Right ventricle myocardium inferior (tissue), 1 donor: ENCODE results near the gene ANGPTL2. TPM values are rescaled to one million over a fixed set of nuclear protein-coding genes. Genes with fewer than 3 reads are reported as not detected.

Experiments
- ATAC-seq: fragments of 200-7000 bp; cut with Tn5 transposase; one replicate; pipeline ENCODE4 v1.9.1; 2020; ENCODE audit warnings: mild to moderate bottlenecking, moderate library complexity
- DNase-seq: peaks from one replicate; pipeline ENCODE4 v3.0.0; 2021; ENCODE audit errors: missing footprints
- intact Hi-C: fragments of 100-400 bp; cut with DNase I; formaldehyde crosslinking; loops from one replicate; pipeline ENCODE4 v1.11.0; 2022
- total RNA-seq: library from RNA; stranded (reverse); fragmentation: NEBNext Ultra II Directional; extraction: Animal tissue kit (Norgen Biotek cat#: 25700); gene quantifications from one replicate; pipeline ENCODE4 v1.2.1, GENCODE V29; 2021
- donor health status: DM: no; HTN: yes; CAD: no; lungs with severe emphysema.

The ANGPTL2 gene
- total RNA-seq, 1 donor from 2014 or later: 37.1 TPM

DNA sequence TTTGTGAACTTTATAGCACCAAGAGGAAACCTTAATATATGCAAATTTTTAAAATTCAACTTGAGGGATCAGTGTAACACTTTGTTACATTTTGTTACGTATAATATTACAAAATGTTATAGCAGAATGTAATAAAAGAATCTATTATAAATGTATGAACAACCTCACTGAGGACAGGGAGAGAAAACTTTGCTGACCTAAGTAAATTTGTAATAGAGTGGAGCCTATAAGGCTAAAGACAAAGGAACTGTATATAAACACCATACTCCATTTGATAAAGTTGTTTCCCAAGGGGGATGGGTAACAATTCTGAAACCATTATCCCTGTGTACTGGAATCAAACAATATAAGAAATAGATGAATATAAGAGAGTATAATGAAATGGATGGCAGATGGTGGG is 77.3 kb downstream of the ANGPTL2 start:
- intact Hi-C loops: no loop called here
- no peak for ATAC-seq
- DNase-seq: no peak

DNA sequence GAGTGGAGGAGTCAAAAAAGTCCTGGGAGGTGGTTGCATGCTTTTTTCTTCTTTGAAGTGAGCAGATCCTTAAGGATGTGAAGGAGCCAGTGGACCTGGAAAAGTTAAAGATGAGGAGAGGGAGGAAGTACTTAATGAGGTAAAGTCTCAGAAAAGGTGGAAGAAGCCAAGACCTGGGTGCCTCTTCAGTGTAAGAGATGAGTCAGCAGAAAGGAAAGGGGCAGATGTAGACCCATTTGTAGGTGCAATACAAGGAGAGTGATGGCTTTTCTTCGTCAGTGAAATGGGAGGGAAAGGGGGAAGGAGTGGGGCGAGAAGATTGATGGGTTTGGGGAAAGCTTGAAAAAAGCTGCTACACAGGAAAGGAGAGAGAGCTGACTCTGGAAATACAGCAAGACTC is 82.9 kb downstream of the ANGPTL2 start:
- ATAC-seq (no peak), DNase-seq (no peak)
- intact Hi-C loops: no loop called here

DNA sequence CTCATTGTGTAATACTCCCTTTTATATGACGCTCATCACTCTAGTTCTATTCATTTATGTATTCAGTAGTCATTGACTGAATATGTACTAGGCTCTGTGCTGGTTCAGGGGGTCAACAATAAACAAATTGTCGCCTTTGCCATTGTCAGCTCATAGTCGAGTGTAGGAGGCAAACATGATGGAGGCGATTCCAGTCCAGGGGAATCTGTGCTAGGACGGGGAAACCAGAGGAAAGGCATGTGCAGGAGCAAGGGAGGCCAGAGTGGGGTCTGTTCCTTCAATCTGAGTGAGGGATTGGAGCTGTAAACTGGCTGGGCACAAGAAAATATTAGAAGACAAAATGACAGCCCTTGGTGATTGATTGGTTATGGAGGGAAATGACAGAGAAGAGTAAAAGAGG is 83.9 kb downstream of the ANGPTL2 start:
- intact Hi-C loops: no loop called here
- no peak for DNase-seq
- ATAC-seq: no peak

Other genes with a start within 250 kb of the ANGPTL2 start
- gene RALGPS1, start 207.9 kb downstream of the ANGPTL2 start, total RNA-seq: 15.3 TPM
- 13.1 TPM for gene GARNL3, start 142.1 kb upstream of the ANGPTL2 start, total RNA-seq